Adipocyte (in vitro differentiated cells): Measurements from ENCODE around the gene PHTF2.
"Not testable (repeated sequence)": the region's sequence is repeated elsewhere in the genome, so short reads cannot be mapped to it uniquely, and the experiment has no call there.

Experiments
- DNase-seq: peaks from one replicate; pipeline ENCODE4 v3.0.0-alpha.2; 2015; ENCODE audit warnings: low read depth
- H3K27me3 ChIP-seq: replicated peaks from 2 replicates; pipeline ENCODE4 v1.7.0; 2013; ENCODE audit warnings: mild to moderate bottlenecking, low read length, moderate library complexity; ENCODE audit not compliant: control insufficient read depth, insufficient read depth
- H3K36me3 ChIP-seq: 2 replicates; pipeline ENCODE4 v1.7.0; 2013; ENCODE audit warnings: low read length, mild to moderate bottlenecking, moderate library complexity; ENCODE audit not compliant: control insufficient read depth, insufficient read depth, severe bottlenecking
- H3K4me1 ChIP-seq: 2 replicates; pipeline ENCODE4 v1.7.0; 2013; ENCODE audit warnings: mild to moderate bottlenecking, low read length, moderate library complexity; ENCODE audit not compliant: control insufficient read depth, insufficient read depth
- H3K4me3 ChIP-seq: 2 replicates; pipeline ENCODE4 v1.7.0; 2013; ENCODE audit warnings: mild to moderate bottlenecking, low read length, moderate library complexity
- H3K9ac ChIP-seq: 2 replicates; pipeline ENCODE4 v1.7.0; 2013; ENCODE audit warnings: mild to moderate bottlenecking, low read length, moderate library complexity
- H3K9me3 ChIP-seq: 2 replicates; pipeline ENCODE4 v1.7.0; 2013; ENCODE audit warnings: mild to moderate bottlenecking, low read length, moderate library complexity; ENCODE audit not compliant: control insufficient read depth

Gene PHTF2

DNA sequence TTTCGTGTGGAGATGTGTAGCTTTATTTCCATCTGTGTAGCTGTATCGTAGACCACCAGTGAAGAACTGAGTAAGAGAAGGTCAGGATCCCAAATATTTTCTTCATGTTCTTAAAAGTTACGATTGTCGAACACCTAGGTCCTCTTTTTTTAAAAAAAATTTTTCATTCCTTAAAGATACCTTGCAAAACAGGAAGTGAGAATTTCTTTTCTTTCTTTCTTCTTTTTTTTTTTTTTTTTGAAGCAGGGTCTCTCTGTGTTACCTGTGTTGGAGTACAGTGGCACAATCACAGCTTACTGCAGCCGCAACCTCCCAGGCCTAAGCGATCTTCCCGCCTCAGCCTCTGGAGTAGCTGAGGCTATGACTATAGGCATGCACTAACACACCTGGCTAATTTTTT is 60.8 kb downstream of the PHTF2 start:
- no peak overlapping the region for H3K4me3 ChIP-seq
- H3K36me3 ChIP-seq = no peaks in the 10 kb centered on the region
- H3K27me3 ChIP-seq = no peaks in the 10 kb centered on the region
- no peak for DNase-seq
- peaks cover 9% of the 10 kb centered on the region for H3K9me3 ChIP-seq
- H3K9ac ChIP-seq = no peak overlapping the region
- peaks cover 8% of the 10 kb centered on the region for H3K4me1 ChIP-seq

DNA sequence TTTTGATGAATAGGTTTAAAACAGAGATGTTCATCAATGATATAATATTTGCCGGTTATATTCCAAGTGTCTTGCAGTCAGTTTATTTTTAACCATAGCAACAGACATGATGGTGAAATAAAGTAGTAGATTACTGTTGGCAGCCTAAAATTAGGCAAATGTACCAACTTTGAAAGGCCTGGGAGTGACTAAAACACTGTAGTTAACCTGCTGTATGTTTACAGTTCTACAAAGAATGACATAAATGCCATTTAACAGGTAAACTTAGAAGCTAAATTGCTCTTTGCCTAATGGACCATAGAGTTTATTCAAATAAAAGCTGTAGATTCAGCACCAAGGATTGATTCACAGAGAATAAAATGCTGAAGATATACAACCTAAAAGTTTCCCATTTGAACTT is 64.1 kb downstream of the PHTF2 start:
- H3K9me3 ChIP-seq = no peaks in the 10 kb centered on the region

DNA sequence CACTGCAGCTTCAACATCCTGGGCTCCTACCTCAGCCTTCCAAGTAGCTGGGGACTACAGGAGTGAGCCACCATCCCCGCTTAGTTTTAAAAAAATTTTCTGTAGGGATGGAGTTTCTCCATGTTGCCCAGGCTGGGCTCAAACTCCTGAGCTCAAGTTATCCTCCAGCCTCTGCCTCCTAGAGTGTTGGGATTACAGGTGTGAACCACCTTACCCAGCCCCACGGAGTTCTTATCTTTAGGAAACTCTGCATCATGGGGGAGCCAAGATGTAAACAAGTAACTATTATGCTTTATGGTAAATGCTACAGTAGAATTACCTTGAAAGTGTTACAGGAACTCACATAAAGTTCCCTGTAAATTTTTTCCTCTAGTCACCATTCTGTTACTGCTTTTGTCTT is 65.3 kb downstream of the PHTF2 start:
- Histone ChIP-seq H3K36me3 (no peaks in the 10 kb centered on the region), H3K9me3 (no peaks in the 10 kb centered on the region), H3K9ac (no peak overlapping the region), H3K27me3 (no peaks in the 10 kb centered on the region), H3K4me3 (no peak overlapping the region), H3K4me1 (peaks cover 26% of the 10 kb centered on the region)
- no peak for DNase-seq

More for the DNA sequence above, 64.1 kb downstream of the PHTF2 start:
- Histone ChIP-seq H3K4me3 (no peak overlapping the region), H3K36me3 (no peaks in the 10 kb centered on the region), H3K27me3 (no peaks in the 10 kb centered on the region), H3K4me1 (peaks cover 24% of the 10 kb centered on the region), H3K9ac (no peak overlapping the region)
- no peak for DNase-seq

DNA sequence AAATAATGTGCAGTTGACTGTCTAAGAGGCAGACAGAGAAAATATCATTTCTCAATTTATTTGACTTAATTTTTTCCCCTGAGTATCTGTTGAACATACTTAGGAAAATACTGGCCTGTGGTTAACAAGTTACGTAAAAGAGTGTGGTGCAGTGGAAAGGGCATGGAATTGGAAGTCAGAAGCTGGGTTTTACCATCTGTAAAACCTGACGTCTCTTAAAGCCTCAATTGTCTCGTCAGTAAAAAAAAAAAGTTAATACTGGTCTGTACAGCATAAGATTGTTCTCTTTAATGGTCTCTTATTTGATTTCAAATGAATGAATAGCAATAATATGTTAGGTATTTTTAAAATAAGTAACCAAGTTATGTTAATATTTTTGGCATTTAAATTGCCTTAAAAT is 67.8 kb downstream of the PHTF2 start:
- peak; percentile 23 for DNase-seq
- H3K9ac ChIP-seq = no peak overlapping the region
- H3K27me3 ChIP-seq = no peaks in the 10 kb centered on the region
- no peaks in the 10 kb centered on the region for H3K36me3 ChIP-seq
- H3K4me3 ChIP-seq = no peak overlapping the region
- H3K4me1 ChIP-seq = peaks cover 26% of the 10 kb centered on the region
- H3K9me3 ChIP-seq = no peaks in the 10 kb centered on the region

DNA sequence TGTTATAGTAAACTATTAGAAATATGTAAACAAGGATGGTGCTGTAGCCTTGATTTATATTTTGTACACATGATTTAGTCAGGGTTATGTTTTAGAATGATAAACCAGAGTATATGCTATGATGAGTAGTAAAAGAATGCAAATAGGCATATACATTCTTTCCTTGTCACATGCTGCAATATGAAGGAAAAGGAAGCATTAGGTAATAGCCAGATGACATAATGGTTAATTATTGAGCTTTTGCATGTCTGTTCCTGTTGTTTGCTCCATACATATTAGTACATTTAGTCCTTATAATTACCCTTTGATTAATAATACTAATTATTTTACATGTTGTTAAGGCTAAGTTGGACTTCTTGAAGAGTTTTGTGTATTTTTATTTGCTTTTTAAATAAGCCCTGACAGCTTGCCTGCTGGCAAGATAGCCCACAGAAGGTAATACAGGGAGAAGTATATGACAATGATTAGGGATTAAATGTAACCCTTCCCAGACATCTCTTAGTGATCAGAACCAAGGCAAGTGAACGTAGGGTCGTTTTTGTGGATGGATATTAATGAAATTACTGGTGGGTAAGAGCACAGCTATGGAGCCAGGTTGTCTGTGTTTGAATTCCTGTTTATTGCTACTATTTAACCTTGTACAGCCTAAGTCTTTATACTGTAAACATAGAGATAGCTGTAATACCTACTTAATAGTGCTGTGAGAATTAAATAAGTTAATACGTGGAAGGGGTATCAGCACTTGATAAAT is 68.4 kb downstream of the PHTF2 start:
- H3K4me1 ChIP-seq = peaks cover 26% of the 10 kb centered on the region
- no peaks in the 10 kb centered on the region for H3K27me3 ChIP-seq
- H3K4me3 ChIP-seq = no peak overlapping the region
- DNase-seq = peak; percentile 61
- H3K9ac ChIP-seq = no peak overlapping the region
- no peaks in the 10 kb centered on the region for H3K36me3 ChIP-seq
- no peaks in the 10 kb centered on the region for H3K9me3 ChIP-seq

DNA sequence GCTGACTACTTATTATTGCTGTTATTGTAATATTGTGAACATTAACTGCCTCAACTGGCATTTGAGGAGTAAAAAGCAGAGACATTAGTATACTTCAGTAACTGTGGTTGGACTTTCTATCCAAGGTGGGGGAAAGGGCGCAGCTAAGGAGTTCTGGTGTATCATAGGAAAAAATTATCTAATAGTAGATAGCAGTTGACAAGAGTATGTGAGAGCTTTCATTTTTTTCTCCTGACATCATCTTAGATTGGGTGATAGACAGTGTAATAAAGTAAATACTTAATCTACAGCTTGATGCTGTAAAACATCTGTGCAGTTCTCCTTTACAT is 68.9 kb downstream of the PHTF2 start:
- DNase-seq = peak; percentile 3
- no peaks in the 10 kb centered on the region for H3K27me3 ChIP-seq
- peaks cover 26% of the 10 kb centered on the region for H3K4me1 ChIP-seq
- no peaks in the 10 kb centered on the region for H3K36me3 ChIP-seq
- H3K9me3 ChIP-seq = no peaks in the 10 kb centered on the region
- H3K9ac ChIP-seq = no peak overlapping the region
- no peak overlapping the region for H3K4me3 ChIP-seq

DNA sequence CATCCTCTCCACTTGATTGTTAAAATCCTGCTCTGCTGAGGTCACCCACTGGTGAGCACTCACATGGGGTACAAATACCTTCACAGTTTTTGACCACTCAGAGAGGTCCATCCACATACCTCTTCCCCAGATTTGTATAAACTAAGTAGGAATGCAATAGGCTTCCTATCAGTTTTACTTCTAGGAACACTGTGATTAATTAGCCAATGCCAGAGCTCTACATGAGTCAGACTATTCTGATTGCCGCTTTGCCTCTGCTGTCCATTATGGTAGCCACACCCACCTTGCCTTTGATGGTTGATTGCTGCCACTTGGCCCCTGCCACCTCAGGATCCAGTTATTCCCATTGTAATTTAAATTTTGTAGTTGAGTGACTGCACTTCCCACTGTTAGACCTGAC is 73.7 kb downstream of the PHTF2 start:
- not testable (repeated sequence) for H3K9ac ChIP-seq, DNase-seq, H3K36me3 ChIP-seq, H3K27me3 ChIP-seq, H3K4me1 ChIP-seq, H3K9me3 ChIP-seq, H3K4me3 ChIP-seq

DNA sequence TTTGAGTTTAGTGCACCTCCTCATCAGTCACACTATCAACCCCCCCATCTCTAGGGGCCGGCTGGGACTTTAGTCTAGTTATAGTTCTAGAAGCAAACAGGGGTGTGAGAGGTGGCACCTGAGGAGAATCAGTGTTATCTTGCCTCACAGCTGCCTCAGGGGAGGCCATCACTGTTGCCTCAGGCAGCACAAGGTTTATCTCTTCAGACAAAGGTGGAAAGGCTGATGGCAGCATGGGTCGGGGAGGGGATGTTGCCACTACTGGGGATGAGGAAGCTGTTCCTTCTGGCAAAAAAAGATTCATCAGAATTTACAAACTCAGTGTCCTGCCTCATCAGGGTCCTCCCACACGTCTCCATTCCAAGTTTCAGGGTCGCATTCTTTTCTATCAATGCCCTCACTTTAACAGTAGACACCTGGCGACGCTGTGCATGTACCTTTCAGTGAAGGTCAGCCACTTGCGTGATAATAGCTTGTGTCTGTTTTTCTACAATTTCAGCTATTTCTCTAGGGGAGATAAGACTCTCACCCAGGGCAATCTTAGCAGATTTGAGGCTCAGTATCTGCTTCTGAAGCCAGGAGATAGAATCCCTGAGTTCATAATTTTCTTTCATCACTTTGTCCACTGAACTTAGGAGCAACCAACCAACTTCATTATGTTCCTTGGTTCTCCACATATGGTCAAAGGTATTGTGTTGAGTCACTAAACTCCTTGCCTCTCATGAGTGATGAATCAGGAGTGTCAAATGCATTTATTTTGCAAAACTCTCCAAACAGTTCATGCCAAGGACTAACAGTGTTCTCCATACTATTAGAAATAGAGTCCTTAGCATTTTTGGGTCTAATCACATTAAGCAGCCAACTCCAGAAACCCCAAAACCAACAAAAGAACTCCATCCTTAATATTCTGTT is 75.1 kb downstream of the PHTF2 start:
- H3K9me3 ChIP-seq, H3K9ac ChIP-seq, H3K36me3 ChIP-seq, H3K4me3 ChIP-seq, H3K4me1 ChIP-seq, H3K27me3 ChIP-seq: not testable (repeated sequence)
- peak; percentile 37 for DNase-seq

DNA sequence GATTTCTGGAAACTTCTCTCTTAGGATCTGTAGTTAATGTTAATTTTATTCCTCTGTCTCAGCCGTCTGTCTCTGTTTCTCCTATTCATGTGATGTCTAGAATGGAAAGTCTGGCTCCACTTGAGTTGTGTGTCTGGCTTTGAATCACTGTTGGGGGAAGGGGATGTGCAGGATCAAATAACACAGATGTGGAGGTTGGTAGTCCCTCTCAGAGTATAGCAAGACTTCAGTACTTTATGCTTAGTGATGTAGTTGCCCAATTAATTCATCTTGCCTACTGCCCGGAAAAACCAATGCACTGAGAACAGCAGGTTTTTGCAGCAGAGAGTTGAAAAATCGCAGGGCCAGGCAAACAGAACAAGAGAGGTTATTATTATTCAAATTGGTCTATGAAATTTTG is 79.2 kb downstream of the PHTF2 start:
- H3K4me3 ChIP-seq = no peak overlapping the region
- H3K36me3 ChIP-seq = no peaks in the 10 kb centered on the region

DNA sequence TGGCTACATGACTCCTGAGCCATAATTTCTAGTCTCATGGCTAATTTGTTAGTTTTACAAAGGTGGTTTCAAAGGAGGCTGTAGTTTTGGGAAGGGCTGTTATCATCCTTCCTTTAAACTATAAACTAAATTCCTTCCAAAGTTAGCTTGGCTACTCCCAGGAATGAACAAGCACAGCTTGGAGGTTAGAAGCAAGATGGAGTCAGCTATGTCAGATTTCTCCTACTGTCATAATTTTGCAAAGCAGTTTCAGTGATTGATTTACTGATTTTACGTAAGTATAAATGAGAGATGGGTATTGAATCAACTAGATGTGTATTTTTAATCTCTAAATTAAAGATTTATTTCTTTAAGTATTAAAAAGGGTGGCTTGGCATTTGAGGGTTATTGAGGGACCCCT is 79.9 kb downstream of the PHTF2 start:
- no peak overlapping the region for H3K4me3 ChIP-seq
- no peaks in the 10 kb centered on the region for H3K4me1 ChIP-seq
- no peaks in the 10 kb centered on the region for H3K9me3 ChIP-seq
- H3K36me3 ChIP-seq = no peaks in the 10 kb centered on the region
- H3K9ac ChIP-seq = no peak overlapping the region
- no peak for DNase-seq
- no peaks in the 10 kb centered on the region for H3K27me3 ChIP-seq

More for the DNA sequence above, 79.2 kb downstream of the PHTF2 start:
- Histone ChIP-seq H3K9me3 (no peaks in the 10 kb centered on the region), H3K9ac (no peak overlapping the region), H3K4me1 (no peaks in the 10 kb centered on the region), H3K27me3 (no peaks in the 10 kb centered on the region)
- no peak for DNase-seq

DNA sequence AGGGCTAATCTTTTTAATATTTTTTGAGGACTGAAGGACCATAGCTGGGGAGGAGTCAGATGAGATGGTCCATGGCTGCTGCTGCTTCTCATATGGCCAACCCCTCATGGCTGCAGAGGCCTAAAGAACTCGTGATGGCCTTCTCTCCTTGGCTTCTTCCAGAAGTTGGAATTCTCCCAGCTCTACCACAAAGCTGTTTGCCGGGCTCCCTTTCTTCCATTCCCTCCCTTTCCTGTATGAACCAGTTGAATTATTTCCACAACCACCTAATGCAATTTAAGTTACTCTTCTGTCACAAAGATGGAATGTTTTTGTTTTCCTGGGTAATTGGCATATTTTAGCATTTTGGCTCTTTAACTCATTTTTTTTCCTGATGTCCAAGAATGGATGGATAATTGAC is 80.7 kb downstream of the PHTF2 start:
- no peaks in the 10 kb centered on the region for H3K9me3 ChIP-seq
- H3K9ac ChIP-seq = no peak overlapping the region
- DNase-seq = no peak
- no peaks in the 10 kb centered on the region for H3K4me1 ChIP-seq
- no peak overlapping the region for H3K4me3 ChIP-seq
- no peaks in the 10 kb centered on the region for H3K36me3 ChIP-seq
- no peaks in the 10 kb centered on the region for H3K27me3 ChIP-seq
